Mucosa of stomach (tissue), 1 donor: ENCODE measurements around the gene PRUNE2.

Experiments used
- H3K27me3 ChIP-seq: one replicate; pipeline ENCODE4 v1.7.0; 2013; ENCODE audit warnings: mild to moderate bottlenecking, low read length; ENCODE audit not compliant: control insufficient read depth, insufficient read depth
- H3K36me3 ChIP-seq: one replicate; pipeline ENCODE4 v1.7.0; 2013; ENCODE audit warnings: low read length; ENCODE audit not compliant: control insufficient read depth, insufficient read depth
- H3K4me1 ChIP-seq: one replicate; pipeline ENCODE4 v1.7.0; 2013; ENCODE audit warnings: mild to moderate bottlenecking, low read length; ENCODE audit not compliant: control insufficient read depth, insufficient read depth
- H3K4me3 ChIP-seq: one replicate; pipeline ENCODE4 v1.7.0; 2013; ENCODE audit warnings: low read length
- H3K9ac ChIP-seq: one replicate; pipeline ENCODE4 v1.7.0; 2013; ENCODE audit warnings: mild to moderate bottlenecking, low read length, moderate library complexity
- H3K9me3 ChIP-seq: one replicate; pipeline ENCODE4 v1.7.0; 2013; ENCODE audit warnings: mild to moderate bottlenecking, low read length, moderate library complexity; ENCODE audit not compliant: control insufficient read depth
- donor health status: Pancreatic carcinoma.

Gene PRUNE2

GRCh38 chr9:76637416-76637815, 268.5 kb downstream of the PRUNE2 start:
- Histone ChIP-seq H3K36me3 (no peaks in the 10 kb centered on the region), H3K9ac (no peak overlapping the region)

GRCh38 chr9:76634356-76635054, 271.4 kb downstream of the PRUNE2 start:
- H3K36me3 ChIP-seq, result no peaks in the 10 kb centered on the region

More at GRCh38 chr9:76637416-76637815, 268.5 kb downstream of the PRUNE2 start:
- peaks cover 39% of the 10 kb centered on the region for H3K4me1 ChIP-seq
- no peaks in the 10 kb centered on the region for H3K27me3 ChIP-seq
- H3K9me3 ChIP-seq, result no peaks in the 10 kb centered on the region
- no peak overlapping the region for H3K4me3 ChIP-seq

GRCh38 chr9:76630916-76631315, 275.0 kb downstream of the PRUNE2 start:
- Histone ChIP-seq H3K36me3 (no peaks in the 10 kb centered on the region), H3K4me1 (peaks cover 51% of the 10 kb centered on the region), H3K4me3 (no peak overlapping the region), H3K9me3 (no peaks in the 10 kb centered on the region), H3K9ac (no peak overlapping the region), H3K27me3 (no peaks in the 10 kb centered on the region)

More at GRCh38 chr9:76634356-76635054, 271.4 kb downstream of the PRUNE2 start:
- Histone ChIP-seq H3K4me3 (no peak overlapping the region), H3K4me1 (peaks cover 50% of the 10 kb centered on the region), H3K9me3 (no peaks in the 10 kb centered on the region), H3K9ac (peak overlapping the region; percentile 34), H3K27me3 (no peaks in the 10 kb centered on the region)

- Histone ChIP-seq H3K9me3 (no peaks in the 10 kb centered on the region), H3K4me3 (no peak overlapping the region), H3K36me3 (no peaks in the 10 kb centered on the region), H3K9ac (no peak overlapping the region), H3K4me1 (peaks cover 50% of the 10 kb centered on the region), H3K27me3 (no peaks in the 10 kb centered on the region)
These were observed 276.5 kb downstream of the PRUNE2 start for GRCh38 chr9:76629205-76629990.

- Histone ChIP-seq H3K9ac (no peak overlapping the region), H3K36me3 (no peaks in the 10 kb centered on the region)
These were observed 277.8 kb downstream of the PRUNE2 start for GRCh38 chr9:76628155-76628554.

DNA sequence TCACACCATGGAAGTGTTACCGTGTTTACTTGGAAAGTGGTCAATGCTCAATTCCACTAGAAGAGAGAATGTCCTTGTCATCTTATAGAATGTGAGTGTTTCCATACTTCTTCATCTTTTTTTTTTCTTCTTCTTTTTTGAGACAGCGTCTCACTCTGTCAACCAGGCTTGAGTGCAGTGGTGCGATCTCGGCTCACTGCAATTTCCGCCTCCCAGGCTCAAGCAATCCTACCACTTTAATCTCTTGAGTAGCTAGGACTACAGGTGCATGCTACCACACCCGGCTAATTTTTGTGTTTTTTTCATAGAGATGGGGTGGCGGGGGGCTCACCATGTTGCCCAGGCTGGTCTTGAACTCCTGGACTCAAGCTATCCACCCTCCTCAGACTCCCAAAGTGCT, 278.9 kb downstream of the PRUNE2 start:
- Histone ChIP-seq H3K4me1 (peaks cover 30% of the 10 kb centered on the region), H3K36me3 (no peaks in the 10 kb centered on the region), H3K27me3 (no peaks in the 10 kb centered on the region), H3K9me3 (no peaks in the 10 kb centered on the region), H3K9ac (no peak overlapping the region), H3K4me3 (no peak overlapping the region)

More at GRCh38 chr9:76628155-76628554, 277.8 kb downstream of the PRUNE2 start:
- H3K27me3 ChIP-seq, result no peaks in the 10 kb centered on the region
- no peak overlapping the region for H3K4me3 ChIP-seq
- H3K4me1 ChIP-seq, result peaks cover 41% of the 10 kb centered on the region
- no peaks in the 10 kb centered on the region for H3K9me3 ChIP-seq

GRCh38 chr9:76626141-76626540, 279.8 kb downstream of the PRUNE2 start:
- Histone ChIP-seq H3K9ac (no peak overlapping the region), H3K27me3 (no peaks in the 10 kb centered on the region), H3K4me1 (peaks cover 27% of the 10 kb centered on the region), H3K36me3 (no peaks in the 10 kb centered on the region), H3K9me3 (no peaks in the 10 kb centered on the region), H3K4me3 (no peak overlapping the region)

DNA sequence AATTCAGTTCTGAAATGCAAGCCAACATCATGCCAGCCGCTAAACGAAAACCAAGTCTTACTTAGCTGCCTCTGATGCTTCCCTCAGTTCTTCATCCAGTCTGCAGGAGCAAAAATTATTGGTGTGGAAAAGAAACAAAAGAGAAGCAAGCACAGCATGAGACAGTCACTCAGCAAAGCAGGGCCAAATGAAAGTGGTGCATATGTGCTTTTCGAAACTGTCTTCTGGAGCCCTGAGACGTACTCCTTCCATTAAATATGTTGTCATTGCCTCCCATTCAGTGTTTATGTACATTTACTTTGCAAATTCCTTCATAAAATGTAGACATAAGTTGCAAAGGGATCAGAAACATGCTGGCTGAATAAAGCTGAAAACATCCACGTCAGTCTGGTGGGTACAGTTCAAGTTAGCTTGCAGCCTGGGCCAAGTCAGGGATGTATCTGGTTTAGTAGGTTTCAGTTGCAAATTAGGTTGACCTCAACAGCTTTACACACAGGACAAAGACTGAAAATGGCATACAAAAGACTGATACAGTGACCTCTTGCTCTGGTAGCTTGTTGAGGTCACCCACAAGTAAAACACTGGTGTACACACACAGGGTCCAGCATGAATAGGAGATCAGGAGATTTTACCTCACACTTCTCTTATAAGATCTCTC, 281.4 kb downstream of the PRUNE2 start:
- Histone ChIP-seq H3K9ac (no peak overlapping the region), H3K27me3 (no peaks in the 10 kb centered on the region), H3K4me1 (peaks cover 27% of the 10 kb centered on the region), H3K4me3 (no peak overlapping the region), H3K36me3 (no peaks in the 10 kb centered on the region), H3K9me3 (no peaks in the 10 kb centered on the region)

- H3K4me1 ChIP-seq, result peaks cover 44% of the 10 kb centered on the region
- H3K9ac ChIP-seq, result no peak overlapping the region
- no peaks in the 10 kb centered on the region for H3K9me3 ChIP-seq
- H3K4me3 ChIP-seq, result no peak overlapping the region
- H3K27me3 ChIP-seq, result no peaks in the 10 kb centered on the region
- H3K36me3 ChIP-seq, result no peaks in the 10 kb centered on the region
These were observed 284.9 kb downstream of the PRUNE2 start for GRCh38 chr9:76620996-76621395.

GRCh38 chr9:76620581-76620980, 285.3 kb downstream of the PRUNE2 start:
- H3K36me3 ChIP-seq, result no peaks in the 10 kb centered on the region
- H3K27me3 ChIP-seq, result no peaks in the 10 kb centered on the region
- H3K9ac ChIP-seq, result no peak overlapping the region
- H3K4me3 ChIP-seq, result no peak overlapping the region
- H3K9me3 ChIP-seq, result no peaks in the 10 kb centered on the region
- H3K4me1 ChIP-seq, result peaks cover 43% of the 10 kb centered on the region

DNA sequence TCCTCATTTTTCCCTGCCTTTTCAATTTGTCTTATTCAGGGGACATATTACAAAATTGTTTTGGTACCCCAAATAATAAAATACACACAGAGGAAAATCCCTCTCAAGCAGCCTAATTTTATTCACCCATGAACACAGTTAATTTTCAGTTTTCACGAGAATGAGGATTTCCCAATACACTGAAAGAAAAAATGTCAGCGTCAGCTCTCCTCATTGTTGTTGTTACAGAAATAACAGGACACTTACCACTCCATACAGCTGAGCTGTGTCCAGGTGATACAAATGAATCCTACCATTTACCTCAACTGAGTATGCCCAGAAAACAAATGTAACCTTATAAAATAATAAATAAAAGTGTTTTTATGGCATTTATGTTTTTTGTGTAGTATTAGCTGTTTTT, 286.3 kb downstream of the PRUNE2 start:
- H3K9me3 ChIP-seq, result no peaks in the 10 kb centered on the region
- H3K4me1 ChIP-seq, result peaks cover 46% of the 10 kb centered on the region
- no peak overlapping the region for H3K4me3 ChIP-seq
- H3K36me3 ChIP-seq, result no peaks in the 10 kb centered on the region
- H3K27me3 ChIP-seq, result no peaks in the 10 kb centered on the region
- no peak overlapping the region for H3K9ac ChIP-seq

GRCh38 chr9:76619197-76619596, 286.7 kb downstream of the PRUNE2 start:
- H3K4me1 ChIP-seq, result peaks cover 46% of the 10 kb centered on the region

More at GRCh38 chr9:76619197-76619596, 286.7 kb downstream of the PRUNE2 start:
- no peak overlapping the region for H3K9ac ChIP-seq
- no peaks in the 10 kb centered on the region for H3K36me3 ChIP-seq
- H3K27me3 ChIP-seq, result no peaks in the 10 kb centered on the region
- H3K4me3 ChIP-seq, result no peak overlapping the region
- no peaks in the 10 kb centered on the region for H3K9me3 ChIP-seq
